HepG2 (cell line): ENCODE results near the gene ARHGAP22. TPM values are rescaled to one million over a fixed set of nuclear protein-coding genes. Genes with fewer than 3 reads are reported as not detected.

Experiments used
- ATAC-seq: fragments of 200-7000 bp; cut with Tn5 transposase; 3 replicates; pipeline ENCODE4 v1.9.1; 2020; ENCODE audit warnings: mild to moderate bottlenecking, moderate library complexity
- BruUV-seq: library from RNA; stranded (reverse); fragments of 400-500 nt; replicated peaks from 2 replicates; lab custom pipeline; 2021; lab: Mats Ljungman, UMichigan
- CTCF ChIA-PET: fragments of 300-600 bp; formaldehyde crosslinking; extraction: SDS; loops from one replicate; lab custom pipeline; 2021; ENCODE audit warnings: low total read pairs, inconsistent platforms, low intra/inter-chr PET ratio; lab: Yijun Ruan, JAX
- POLR2A ChIA-PET: fragments of 350-600 bp; sonication (Branson Sonifier 250); formaldehyde crosslinking; loops from one replicate; lab custom pipeline; 2020; ENCODE audit warnings: antibody characterized with exemption, inconsistent platforms; lab: Yijun Ruan, JAX
- DNase-seq: peaks from one replicate; pipeline ENCODE4 v3.0.0-alpha.2; 2015; ENCODE audit warnings: low spot score
- FAIRE-seq: peaks from 3 replicates; lab custom pipeline; 2011; peaks lifted over from hg19 to GRCh38; lab: Jason Lieb, UNC
- H2AFZ ChIP-seq: one replicate; pipeline ENCODE4 v1.6.1; 2011; ENCODE audit warnings: low read length, inconsistent platforms
- H3K27ac ChIP-seq: fragments of 300-600 bp; 3 replicates; pipeline ENCODE4 v1.8.0; 2011; ENCODE audit warnings: mixed run types, mild to moderate bottlenecking, mixed read lengths, low read length, inconsistent platforms; ENCODE audit not compliant: insufficient read depth; ENCODE audit errors: extremely low read length
- H3K27me3 ChIP-seq, 2 experiments: fragments of 200-600 bp in 1 of 2; 2 replicates in 1 of 2; 3 replicates in 1 of 2; pipeline versions ENCODE4 v1.6.0 to v1.8.0; 2011; ENCODE audit warnings: low read length in 2 of 2, mild to moderate bottlenecking in 2 of 2, moderate library complexity in 2 of 2, inconsistent platforms in 1 of 2; ENCODE audit not compliant: insufficient read depth in 2 of 2, control insufficient read depth in 1 of 2
- H3K36me3 ChIP-seq, 2 experiments: fragments of 200-600 bp in 1 of 2; replicated peaks in 1 of 2; 2 replicates in 1 of 2; 3 replicates in 1 of 2; pipeline versions ENCODE4 v1.5.1 to v1.8.0; 2011; ENCODE audit warnings: low read length in 2 of 2, inconsistent platforms in 1 of 2; ENCODE audit not compliant: insufficient read depth in 2 of 2, control insufficient read depth in 1 of 2
- H3K4me1 ChIP-seq: 2 replicates; pipeline ENCODE4 v1.5.1; 2012; ENCODE audit warnings: low read length, inconsistent platforms; ENCODE audit not compliant: insufficient read depth
- H3K4me2 ChIP-seq: 2 replicates; pipeline ENCODE4 v1.6.0; 2011; ENCODE audit warnings: low read depth, low read length, inconsistent platforms
- H3K4me3 ChIP-seq, 3 experiments: fragments of 200-600 bp in 1 of 3; sonication (generic), shearing (Covaris generic) in 1 of 3; replicated peaks in 1 of 3; 2 replicates each; pipeline ENCODE4 v1.5.1; 2011 to 2016; ENCODE audit warnings: low read length in 3 of 3, inconsistent platforms in 2 of 3, low read depth in 2 of 3, mild to moderate bottlenecking in 2 of 3, control low read depth in 1 of 3, mixed read lengths in 1 of 3; ENCODE audit not compliant: insufficient read depth in 1 of 3
- H3K79me2 ChIP-seq: one replicate; pipeline ENCODE4 v1.6.1; 2011; ENCODE audit warnings: low read length, inconsistent platforms; ENCODE audit not compliant: insufficient read depth
- H3K9ac ChIP-seq: 2 replicates; pipeline ENCODE4 v1.6.0; 2011; ENCODE audit warnings: mild to moderate bottlenecking, low read depth, low read length, inconsistent platforms; ENCODE audit not compliant: insufficient read depth
- H3K9me3 ChIP-seq: 2 replicates; pipeline ENCODE4 v1.5.1; 2012; ENCODE audit warnings: mild to moderate bottlenecking, low read length
- H4K20me1 ChIP-seq: 2 replicates; pipeline ENCODE4 v1.6.0; 2011; ENCODE audit warnings: inconsistent platforms, mild to moderate bottlenecking, low read length, moderate library complexity; ENCODE audit not compliant: insufficient read depth
- DRAP1 ChIP-seq: IDR thresholded peaks from 2 replicates; pipeline ENCODE4 v1.6.1; 2016; ENCODE audit warnings: missing genetic modification reagents, missing compliant biosample characterization
- GABPB1 ChIP-seq: IDR thresholded peaks from 2 replicates; pipeline ENCODE4 v1.6.1; 2016; ENCODE audit warnings: mild to moderate bottlenecking, missing genetic modification reagents, moderate library complexity, missing compliant biosample characterization
- HBP1 ChIP-seq: IDR thresholded peaks from 2 replicates; pipeline ENCODE4 v1.6.1; 2016; ENCODE audit warnings: low read depth, control low read depth
- HMG20B ChIP-seq: conservative IDR thresholded peaks from 2 replicates; pipeline ENCODE4 v1.6.1; 2016; ENCODE audit warnings: missing genetic modification reagents, missing compliant biosample characterization
- LRRFIP1 ChIP-seq: sonication (generic); formaldehyde crosslinking; conservative IDR thresholded peaks from 2 replicates; pipeline ENCODE4 v1.4.0; 2020; ENCODE audit warnings: missing genetic modification reagents
- MTERF4 ChIP-seq: sonication (generic); formaldehyde crosslinking; IDR thresholded peaks from 2 replicates; pipeline ENCODE4 v1.8.0; 2023; ENCODE audit warnings: mild to moderate bottlenecking, missing genetic modification reagents
- PRDM15 ChIP-seq: sonication (generic); formaldehyde crosslinking; IDR thresholded peaks from 2 replicates; pipeline ENCODE4 v1.4.0; 2020; ENCODE audit warnings: missing genetic modification reagents
- ZHX1 ChIP-seq: sonication (generic); formaldehyde crosslinking; IDR thresholded peaks from 2 replicates; pipeline ENCODE4 v1.8.1; 2022; ENCODE audit warnings: low read depth, mild to moderate bottlenecking, missing genetic modification reagents
- ZNF790 ChIP-seq: sonication (generic); formaldehyde crosslinking; IDR thresholded peaks from 2 replicates; pipeline ENCODE4 v1.8.0; 2022; ENCODE audit warnings: missing genetic modification reagents, mild to moderate bottlenecking, borderline replicate concordance
- WGBS: methylation state at CpG from one replicate; pipeline ENCODE4 v1.1.6; 2017; ENCODE audit warnings: low lambda C conversion rate; 5-methylcytosine and 5-hydroxymethylcytosine counted together
- in situ Hi-C: cut with HindIII; loops from 2 replicates; pipeline ENCODE4 v1.10.0; 2017; ENCODE audit warnings: low pct_unique_long_range_greater_than_20kb; ENCODE audit not compliant: extremely low pct_ligation_motif_present
- intact Hi-C: fragments of 100-400 bp; cut with micrococcal nuclease; formaldehyde crosslinking; loops from one replicate; pipeline ENCODE4 v1.10.0; 2022; ENCODE audit not compliant: unreplicated experiment
- polyA plus RNA-seq, 8 experiments: library from polyadenylated mRNA; depleted of rRNA in 3 of 8; stranded (reverse) in 7 of 8; unstranded in 1 of 8; fragments of >200 nt; fragmentation: Illumina TruSeq in 4 of 8; extraction: Trizol in 4 of 8; gene quantifications; 2 replicates each; pipeline versions ENCODE4 v1.2.1 to v1.2.3, GENCODE V29; 2011 to 2016; ENCODE audit warnings: low read depth in 4 of 8, missing spikeins in 1 of 8, mixed read lengths in 1 of 8; ENCODE audit not compliant: insufficient read depth in 1 of 8
- total RNA-seq, 5 experiments: library from RNA; depleted of rRNA; stranded (reverse); fragments of >200 nt; fragmentation: Illumina TruSeq; extraction: Trizol; gene quantifications; 2 replicates each; pipeline ENCODE4 v1.2.3, GENCODE V29; 2016; ENCODE audit warnings: low read depth in 1 of 5

ARHGAP22 gene
- total and polyA plus RNA-seq, 2 of the 13 experiments (the other 11 are each of a cell fraction or from before 2014, with no cell fraction given), result 0.08 to 0.38 TPM

- no peak overlapping the region for H3K27ac ChIP-seq
- H3K4me3 ChIP-seq, result no peak overlapping the region
- no peak overlapping the region for H2AFZ ChIP-seq
- no peaks in the 10 kb centered on the region for H3K79me2 ChIP-seq
- FAIRE-seq, result no peak
- no peaks in the 10 kb centered on the region for H3K9me3 ChIP-seq
- no peak for DNase-seq
- TF ChIP-seq ZNF790 (CRISPR knock-in tag) (no peak), DRAP1 (CRISPR knock-in tag) (no peak), HMG20B (CRISPR knock-in tag) (no peak), MTERF4 (CRISPR knock-in tag) (no peak), LRRFIP1 (no peak), ZHX1 (no peak), PRDM15 (CRISPR knock-in tag) (no peak), GABPB1 (CRISPR knock-in tag) (no peak), HBP1 (CRISPR knock-in tag) (no peak)
- no peak overlapping the region for H3K4me2 ChIP-seq
- intact Hi-C loops (no loop called here), in situ Hi-C loops (no loop called here)
- ChIA-PET POLR2A (no interaction called here), CTCF (no interaction called here)
- no peak for ATAC-seq
- BruUV-seq, result no TSS peak
- 3% methylated on average over 1 of the region's 1 CpG for WGBS
- no peaks in the 10 kb centered on the region for H3K4me1 ChIP-seq
- no peaks in the 10 kb centered on the region for H4K20me1 ChIP-seq
- no peaks in the 10 kb centered on the region for H3K36me3 ChIP-seq
- H3K27me3 ChIP-seq, result no peaks in the 10 kb centered on the region
- no peak overlapping the region for H3K9ac ChIP-seq
Observed at GRCh38 chr10:48640326-48640725, 35.5 kb upstream of the ARHGAP22 start.
